Fibroblast of skin of left quadriceps (primary cell): Measurements from ENCODE around the gene SRRM1.

ENCODE experiments used
- DNase-seq, 2 experiments: peaks; one replicate each; pipeline ENCODE4 v3.0.0-alpha.2; 2013; ENCODE audit warnings: low read depth in 2 of 2

The SRRM1 gene

GRCh38 chr1:24642481-24643362 is at the start of gene SRRM1:
Gene SRRM1 (plus strand): TSS chr1:24643302. CDS start chr1:24643327, 25 bp downstream.
- peak; percentile 100 for DNase-seq

DNA sequence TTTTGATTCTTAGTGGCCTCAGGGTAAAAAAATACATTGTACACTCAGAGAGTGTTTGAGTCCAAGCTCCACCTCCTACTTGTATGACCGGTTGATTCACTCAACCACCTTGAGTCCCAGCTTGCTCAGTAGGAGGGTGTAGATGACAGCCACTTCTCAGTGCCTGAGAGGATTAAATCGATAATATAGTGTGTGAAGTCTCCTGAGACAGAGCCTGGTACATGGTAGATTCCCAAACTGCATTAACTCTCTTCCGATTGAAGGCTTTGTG is 48.8 kb upstream of the SRRM1 start:
- no peak for DNase-seq

- DNase-seq, result no peak
These were observed 46.7 kb upstream of the SRRM1 start for GRCh38 chr1:24596401-24596880.

- DNase-seq, result no peak
These were observed 43.8 kb upstream of the SRRM1 start for GRCh38 chr1:24599265-24599664.

- DNase-seq, result no peak
These were observed 42.6 kb upstream of the SRRM1 start for GRCh38 chr1:24600551-24600950.

- no peak for DNase-seq
These were observed 37.4 kb upstream of the SRRM1 start for GRCh38 chr1:24605534-24606295.

DNA sequence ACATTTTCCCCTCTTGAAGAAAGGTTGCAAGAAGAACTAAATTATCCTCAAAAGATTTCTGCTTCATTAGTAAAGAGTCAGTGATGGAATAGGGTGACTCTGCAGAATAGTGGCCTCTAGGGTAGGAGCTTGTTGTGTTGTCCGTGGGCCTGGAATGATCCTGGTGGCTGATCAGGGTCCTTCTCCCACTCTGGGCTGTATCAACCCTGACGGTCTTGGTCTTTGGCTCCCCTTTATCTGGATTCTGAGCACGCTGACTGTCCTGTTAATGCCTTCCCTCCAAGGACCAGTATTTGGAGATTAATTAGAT is 36.9 kb upstream of the SRRM1 start:
- no peak for DNase-seq

DNA sequence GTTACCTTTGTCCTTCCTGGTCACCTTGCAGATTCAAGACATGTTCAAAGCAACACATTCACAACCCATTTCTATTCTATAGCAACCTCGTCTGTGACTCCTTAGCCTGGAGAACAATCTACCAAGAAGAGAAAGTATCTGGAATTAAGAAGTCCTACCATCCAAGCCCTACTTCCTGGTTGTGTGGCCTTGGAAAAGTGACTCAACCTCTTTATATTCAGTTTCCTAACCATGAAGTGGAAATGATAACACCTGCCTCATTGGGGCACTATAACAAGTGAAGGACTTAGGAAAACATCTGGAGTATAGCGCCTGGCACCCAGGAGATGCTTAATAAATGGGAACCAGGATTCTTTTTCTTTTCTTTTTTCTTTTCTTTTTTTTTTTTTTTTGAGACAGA is 36.5 kb upstream of the SRRM1 start:
- DNase-seq, result no peak

DNA sequence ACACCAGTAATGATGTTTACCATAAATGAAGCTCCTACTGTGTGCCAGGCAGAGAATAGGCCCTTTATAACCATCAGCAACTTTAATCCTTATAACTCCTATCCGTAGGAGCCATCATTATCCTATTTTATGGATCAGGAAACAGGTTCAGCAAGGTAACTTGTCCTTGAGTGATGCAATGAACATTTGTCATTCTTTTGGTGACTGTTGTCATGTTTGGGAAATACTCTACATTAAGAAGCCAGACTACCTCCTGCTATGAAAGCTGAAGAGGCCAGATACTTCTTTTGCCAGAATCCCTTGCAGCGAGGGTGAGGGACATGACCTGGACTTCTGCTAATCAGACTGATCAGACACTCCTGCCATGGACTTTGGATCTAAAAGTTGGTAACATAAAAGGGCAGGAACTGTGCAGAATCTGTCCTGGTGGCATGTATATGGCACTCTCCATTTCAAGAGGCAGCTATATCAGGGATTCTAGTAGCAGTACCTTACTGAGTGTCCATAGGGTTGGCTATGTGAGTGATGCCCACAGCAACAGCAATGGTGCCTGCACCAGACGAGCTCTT is 33.1 kb upstream of the SRRM1 start:
- no peak for DNase-seq

DNA sequence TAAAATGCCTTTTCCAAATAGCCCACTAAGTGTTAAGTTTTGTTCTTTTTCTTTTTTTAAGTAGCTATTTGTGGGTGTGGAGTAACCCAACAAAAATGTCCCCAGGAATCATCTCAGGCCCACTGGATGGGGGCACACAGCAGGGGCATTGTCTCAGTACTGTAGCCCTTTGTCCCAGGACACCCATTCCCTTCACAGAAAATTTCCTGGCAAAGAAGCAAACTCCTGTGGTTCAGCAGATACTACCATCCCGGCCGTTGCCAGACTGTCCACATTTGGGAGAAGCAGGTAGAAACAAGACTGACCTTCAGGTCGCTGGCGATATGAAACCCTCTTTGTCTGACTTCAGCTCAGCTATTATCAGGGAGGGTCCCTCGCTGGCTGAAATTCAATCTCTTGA is 23.7 kb upstream of the SRRM1 start:
- DNase-seq, result no peak

- DNase-seq, result no peak
These were observed 22.4 kb upstream of the SRRM1 start for GRCh38 chr1:24620678-24621077.

DNA sequence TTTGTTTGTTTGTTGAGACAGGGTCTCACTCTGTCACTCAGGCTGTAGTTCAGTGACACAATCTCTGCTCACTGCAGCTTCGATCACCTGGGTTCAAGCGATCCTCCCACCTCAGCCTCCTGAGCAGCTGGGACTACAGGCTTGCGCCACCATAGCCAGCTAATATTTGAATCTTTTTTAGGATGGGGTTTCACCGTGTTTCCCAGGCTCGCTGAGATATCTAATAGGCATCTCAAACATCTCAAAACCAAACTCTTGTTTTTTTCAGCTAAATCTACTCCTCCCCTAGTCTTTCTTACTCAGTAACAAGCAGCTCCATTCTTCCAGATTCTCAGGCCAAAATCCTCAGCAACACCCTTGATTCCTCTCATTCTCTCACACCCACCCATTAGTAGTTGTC is 22.0 kb upstream of the SRRM1 start:
- no peak for DNase-seq

DNA sequence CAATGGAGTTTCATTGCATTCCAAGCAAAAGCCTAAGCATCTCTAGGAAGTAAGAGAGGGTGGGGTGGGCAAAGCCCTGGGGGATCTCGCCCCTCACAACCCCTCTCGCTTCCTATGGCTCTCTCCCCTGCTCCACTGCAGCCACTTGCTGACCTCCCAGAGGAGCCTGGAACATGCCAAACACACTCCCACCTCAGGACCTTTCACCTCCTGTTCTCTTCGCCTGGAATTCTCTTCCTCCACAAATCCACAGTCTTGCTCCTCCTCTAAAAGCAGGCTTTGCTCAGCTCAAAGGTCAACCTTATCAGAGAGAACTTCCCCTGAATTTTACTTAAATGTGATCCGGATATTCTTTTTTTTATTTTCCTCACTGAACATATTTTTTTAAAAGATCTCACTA is 20.9 kb upstream of the SRRM1 start:
- no peak for DNase-seq

DNA sequence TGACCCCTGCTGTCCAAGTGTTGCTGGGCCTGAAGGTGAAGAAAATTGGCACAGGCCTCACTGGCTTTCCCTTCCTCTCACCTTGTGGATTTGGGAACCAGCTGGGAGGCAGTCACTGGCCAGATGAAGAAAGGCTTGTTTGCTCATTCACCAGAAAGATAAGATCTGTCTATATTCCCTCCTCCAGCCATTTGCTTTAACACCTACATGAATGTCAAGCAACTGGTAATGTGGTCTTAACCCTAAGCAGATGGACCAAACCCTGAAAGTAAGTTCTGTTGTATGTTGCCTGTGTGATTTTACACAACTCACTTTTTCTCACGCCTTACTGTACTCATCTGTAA is 10.3 kb upstream of the SRRM1 start:
- DNase-seq, result no peak

DNA sequence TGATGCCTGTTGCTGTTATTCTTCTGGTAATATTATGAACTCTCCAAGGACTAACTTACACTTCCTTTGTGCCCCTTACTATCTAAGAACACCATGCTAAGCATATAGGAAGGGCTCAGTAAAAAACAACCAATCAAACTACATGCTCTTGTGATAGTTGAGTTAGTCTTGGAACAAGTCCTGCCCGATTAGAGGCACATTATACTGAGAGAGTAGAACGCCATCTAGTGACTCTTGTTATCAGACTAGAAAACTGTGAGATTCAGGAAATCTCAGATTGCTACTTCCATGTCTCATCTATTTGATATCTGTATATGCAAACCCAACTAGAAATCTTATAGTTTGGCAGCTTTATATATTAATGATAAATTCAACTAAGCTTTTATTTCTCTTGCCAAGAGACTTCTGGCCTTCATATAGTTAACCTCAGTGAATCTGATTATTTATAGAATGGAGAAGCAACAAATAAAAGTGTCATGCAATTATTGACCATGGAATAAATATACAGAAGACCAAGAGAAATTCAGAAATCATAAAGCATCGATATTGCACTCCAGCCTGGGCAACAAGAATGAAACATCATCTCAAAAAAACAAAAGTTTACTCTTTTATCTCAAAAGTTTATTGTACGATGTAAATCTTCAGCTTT is 7.8 kb upstream of the SRRM1 start:
- DNase-seq, result peak; percentile 49 to 51

GRCh38 chr1:24636661-24637357 is 6.3 kb upstream of the SRRM1 start:
- no peak for DNase-seq

DNA sequence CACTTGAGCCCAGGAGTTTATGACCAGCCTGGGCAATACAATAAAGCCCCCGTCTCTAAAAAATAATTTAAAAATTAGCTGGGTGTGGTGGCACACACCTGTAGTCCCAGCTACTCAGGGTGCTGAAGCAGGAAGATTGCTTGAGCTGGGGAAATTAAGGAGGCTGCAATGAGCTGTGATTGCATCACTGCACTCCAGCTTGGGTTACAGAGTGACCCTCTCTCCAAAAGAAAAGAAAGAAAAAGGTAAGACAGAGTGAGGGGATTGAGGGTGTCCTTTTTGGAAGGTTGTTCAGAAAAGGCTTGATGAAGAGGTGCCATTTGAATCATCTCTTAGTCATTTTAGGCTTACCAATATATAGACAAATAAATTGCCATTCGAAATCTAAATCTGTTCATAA is 4.0 kb upstream of the SRRM1 start:
- no peak for DNase-seq

DNA sequence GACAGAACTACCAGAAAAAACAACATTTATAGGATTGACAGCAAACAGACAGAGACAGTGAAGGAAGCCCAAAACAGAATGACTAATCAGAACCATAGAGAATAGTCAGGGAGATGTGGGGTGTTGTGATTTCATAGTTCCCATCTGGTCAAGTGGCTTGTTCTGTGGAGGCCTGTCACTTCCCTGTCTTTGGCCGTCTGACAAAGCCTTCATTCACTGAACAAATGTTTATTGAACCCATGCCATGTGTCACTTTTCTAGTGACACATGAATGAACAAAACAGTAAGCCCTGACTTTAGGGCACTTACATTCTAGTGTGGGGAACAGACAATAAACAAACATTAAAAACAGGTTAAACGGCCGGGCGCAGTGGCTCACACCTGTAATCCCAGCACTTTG is 3.2 kb upstream of the SRRM1 start:
- DNase-seq, result no peak

GRCh38 chr1:24640288-24640687 is 2.8 kb upstream of the SRRM1 start:
- no peak for DNase-seq

DNA sequence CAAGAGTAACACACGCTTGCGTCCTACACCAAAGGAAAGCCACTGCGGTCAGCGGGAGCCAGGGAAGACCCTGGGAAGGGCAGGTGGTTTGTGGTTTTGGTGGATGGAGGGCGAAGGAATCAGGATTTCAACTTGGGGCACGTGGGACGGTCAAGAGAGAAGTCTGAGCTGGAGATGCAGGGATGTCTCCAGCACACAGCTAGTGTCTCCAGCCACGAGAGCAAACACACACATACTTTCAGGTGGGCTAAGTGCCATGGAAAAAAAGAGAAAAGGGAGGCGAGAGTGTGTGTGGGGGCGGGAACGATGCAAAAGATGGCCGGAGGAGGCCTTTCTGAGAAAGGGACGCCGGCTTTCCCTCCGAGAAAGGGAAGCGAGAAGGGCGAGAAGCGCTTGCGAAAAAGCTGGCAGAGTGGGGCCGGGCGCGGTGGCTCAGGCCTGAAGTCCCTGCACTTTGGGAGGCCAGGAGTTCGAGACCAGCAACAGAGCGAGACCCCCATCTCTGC is 1.4 kb upstream of the SRRM1 start:
- DNase-seq, result peak; percentile 4

- DNase-seq, result no peak
These were observed 429 bp downstream of the SRRM1 start for GRCh38 chr1:24643363-24644099.
